ENCODE data around the gene TNS3.

The TNS3 gene

GRCh38 chr7:47338026-47338425 is 243.9 kb downstream of the TNS3 start:
- no peak for TF ChIP-seq CTCF (conservative IDR thresholded peaks at IDR 0.05; ENCODE audit: low read depth, low read length)
- no peak overlapping the region for H3K4me3 ChIP-seq (IDR thresholded peaks at IDR 0.05; ENCODE audit: insufficient read depth, low read depth, low read length)
- H3K36me3 ChIP-seq (ENCODE audit: insufficient read depth), result peaks cover 22% of the 10 kb centered on the region; the same call in 1 of the 2 replicates
- H3K27me3 ChIP-seq (ENCODE audit: insufficient read depth, low read depth), result no peaks in the 10 kb centered on the region
- no peak overlapping the region for H3K27ac ChIP-seq
- H3K4me2 ChIP-seq, result no peak overlapping the region
- H2AFZ ChIP-seq (ENCODE audit: low read depth), result no peak overlapping the region
- H4K20me1 ChIP-seq (ENCODE audit: insufficient read depth), result no peaks in the 10 kb centered on the region; the same call in 1 of the 2 replicates
- no peak overlapping the region for H3K9ac ChIP-seq
- no peaks in the 10 kb centered on the region for H3K4me1 ChIP-seq (ENCODE audit: low read depth, poor library complexity, severe bottlenecking)
- H3K79me2 ChIP-seq (ENCODE audit: insufficient read depth, low read depth), result no peaks in the 10 kb centered on the region

- Histone ChIP-seq H3K27me3 (ENCODE audit: insufficient read depth, low read depth) (no peaks in the 10 kb centered on the region), H4K20me1 (ENCODE audit: insufficient read depth) (no peaks in the 10 kb centered on the region; the same call in 1 of the 2 replicates), H2AFZ (ENCODE audit: low read depth) (no peak overlapping the region), H3K27ac (no peak overlapping the region), H3K4me3 (IDR thresholded peaks at IDR 0.05; ENCODE audit: insufficient read depth, low read depth, low read length) (no peak overlapping the region), H3K36me3 (ENCODE audit: insufficient read depth) (peaks cover 19% of the 10 kb centered on the region; the same call in 1 of the 2 replicates), H3K4me2 (no peak overlapping the region), H3K4me1 (ENCODE audit: low read depth, poor library complexity, severe bottlenecking) (no peaks in the 10 kb centered on the region), H3K79me2 (ENCODE audit: insufficient read depth, low read depth) (no peaks in the 10 kb centered on the region), H3K9ac (no peak overlapping the region)
- TF ChIP-seq CTCF (conservative IDR thresholded peaks at IDR 0.05; ENCODE audit: low read depth, low read length), result no peak
Measured at GRCh38 chr7:47337531-47337930, 244.4 kb downstream of the TNS3 start.

GRCh38 chr7:47336472-47337425 is 245.2 kb downstream of the TNS3 start:
- H3K9ac ChIP-seq, result no peak overlapping the region
- no peak overlapping the region for H3K4me2 ChIP-seq
- no peaks in the 10 kb centered on the region for H3K79me2 ChIP-seq (ENCODE audit: insufficient read depth, low read depth)
- H3K36me3 ChIP-seq (ENCODE audit: insufficient read depth), result peaks cover 18% of the 10 kb centered on the region; the same call in 1 of the 2 replicates
- no peak overlapping the region for H3K27ac ChIP-seq
- no peak overlapping the region for H3K4me3 ChIP-seq (IDR thresholded peaks at IDR 0.05; ENCODE audit: insufficient read depth, low read depth, low read length)
- no peaks in the 10 kb centered on the region for H3K27me3 ChIP-seq (ENCODE audit: insufficient read depth, low read depth)
- no peaks in the 10 kb centered on the region; the same call in 1 of the 2 replicates for H4K20me1 ChIP-seq (ENCODE audit: insufficient read depth)
- TF ChIP-seq CTCF (conservative IDR thresholded peaks at IDR 0.05; ENCODE audit: low read depth, low read length), result no peak
- H3K4me1 ChIP-seq (ENCODE audit: low read depth, poor library complexity, severe bottlenecking), result no peaks in the 10 kb centered on the region
- H2AFZ ChIP-seq (ENCODE audit: low read depth), result no peak overlapping the region

GRCh38 chr7:47335557-47336471 is 246.1 kb downstream of the TNS3 start:
- Histone ChIP-seq H3K4me1 (ENCODE audit: low read depth, poor library complexity, severe bottlenecking) (no peaks in the 10 kb centered on the region), H3K4me3 (IDR thresholded peaks at IDR 0.05; ENCODE audit: insufficient read depth, low read depth, low read length) (no peak overlapping the region), H3K36me3 (ENCODE audit: insufficient read depth) (peaks cover 11% of the 10 kb centered on the region; the same call in 1 of the 2 replicates), H3K4me2 (no peak overlapping the region), H3K27ac (no peak overlapping the region), H3K27me3 (ENCODE audit: insufficient read depth, low read depth) (no peaks in the 10 kb centered on the region), H3K9ac (no peak overlapping the region), H4K20me1 (ENCODE audit: insufficient read depth) (no peaks in the 10 kb centered on the region; the same call in 1 of the 2 replicates), H2AFZ (ENCODE audit: low read depth) (no peak overlapping the region), H3K79me2 (ENCODE audit: insufficient read depth, low read depth) (no peaks in the 10 kb centered on the region; the same call in 1 of the 2 replicates)
- no peak for TF ChIP-seq CTCF (conservative IDR thresholded peaks at IDR 0.05; ENCODE audit: low read depth, low read length)

All from KMS-11 (cell line).